Stimulated activated naive CD8-positive, alpha-beta T cell treated with anti-CD3 and anti-CD28 coated beads, Interleukin-15, Interleukin-2, amounts not matched to agents 100 ng/mL and 50 ng/mL, for 24 hours (primary cell): ENCODE results near the gene PDIA4.
"Not testable (repeated sequence)": the region's sequence is repeated elsewhere in the genome, so short reads cannot be mapped to it uniquely, and the experiment has no call there.

Source experiments
- H3K27ac Mint-ChIP-seq: one replicate; pipeline ENCODE4 v1.8.0; 2021; ENCODE audit warnings: mild to moderate bottlenecking, mixed read lengths
- H3K27me3 Mint-ChIP-seq: one replicate; pipeline ENCODE4 v1.8.0; 2021; ENCODE audit warnings: mixed read lengths
- H3K36me3 Mint-ChIP-seq: one replicate; pipeline ENCODE4 v1.8.0; 2021; ENCODE audit warnings: low read depth, mixed read lengths
- H3K4me1 Mint-ChIP-seq: one replicate; pipeline ENCODE4 v1.8.0; 2021; ENCODE audit warnings: low read depth, mixed read lengths
- H3K4me3 Mint-ChIP-seq: one replicate; pipeline ENCODE4 v1.8.0; 2021; ENCODE audit warnings: mild to moderate bottlenecking, mixed read lengths
- H3K9me3 Mint-ChIP-seq: one replicate; pipeline ENCODE4 v1.8.0; 2021; ENCODE audit warnings: mixed read lengths

The PDIA4 gene, protein sequence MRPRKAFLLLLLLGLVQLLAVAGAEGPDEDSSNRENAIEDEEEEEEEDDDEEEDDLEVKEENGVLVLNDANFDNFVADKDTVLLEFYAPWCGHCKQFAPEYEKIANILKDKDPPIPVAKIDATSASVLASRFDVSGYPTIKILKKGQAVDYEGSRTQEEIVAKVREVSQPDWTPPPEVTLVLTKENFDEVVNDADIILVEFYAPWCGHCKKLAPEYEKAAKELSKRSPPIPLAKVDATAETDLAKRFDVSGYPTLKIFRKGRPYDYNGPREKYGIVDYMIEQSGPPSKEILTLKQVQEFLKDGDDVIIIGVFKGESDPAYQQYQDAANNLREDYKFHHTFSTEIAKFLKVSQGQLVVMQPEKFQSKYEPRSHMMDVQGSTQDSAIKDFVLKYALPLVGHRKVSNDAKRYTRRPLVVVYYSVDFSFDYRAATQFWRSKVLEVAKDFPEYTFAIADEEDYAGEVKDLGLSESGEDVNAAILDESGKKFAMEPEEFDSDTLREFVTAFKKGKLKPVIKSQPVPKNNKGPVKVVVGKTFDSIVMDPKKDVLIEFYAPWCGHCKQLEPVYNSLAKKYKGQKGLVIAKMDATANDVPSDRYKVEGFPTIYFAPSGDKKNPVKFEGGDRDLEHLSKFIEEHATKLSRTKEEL

DNA sequence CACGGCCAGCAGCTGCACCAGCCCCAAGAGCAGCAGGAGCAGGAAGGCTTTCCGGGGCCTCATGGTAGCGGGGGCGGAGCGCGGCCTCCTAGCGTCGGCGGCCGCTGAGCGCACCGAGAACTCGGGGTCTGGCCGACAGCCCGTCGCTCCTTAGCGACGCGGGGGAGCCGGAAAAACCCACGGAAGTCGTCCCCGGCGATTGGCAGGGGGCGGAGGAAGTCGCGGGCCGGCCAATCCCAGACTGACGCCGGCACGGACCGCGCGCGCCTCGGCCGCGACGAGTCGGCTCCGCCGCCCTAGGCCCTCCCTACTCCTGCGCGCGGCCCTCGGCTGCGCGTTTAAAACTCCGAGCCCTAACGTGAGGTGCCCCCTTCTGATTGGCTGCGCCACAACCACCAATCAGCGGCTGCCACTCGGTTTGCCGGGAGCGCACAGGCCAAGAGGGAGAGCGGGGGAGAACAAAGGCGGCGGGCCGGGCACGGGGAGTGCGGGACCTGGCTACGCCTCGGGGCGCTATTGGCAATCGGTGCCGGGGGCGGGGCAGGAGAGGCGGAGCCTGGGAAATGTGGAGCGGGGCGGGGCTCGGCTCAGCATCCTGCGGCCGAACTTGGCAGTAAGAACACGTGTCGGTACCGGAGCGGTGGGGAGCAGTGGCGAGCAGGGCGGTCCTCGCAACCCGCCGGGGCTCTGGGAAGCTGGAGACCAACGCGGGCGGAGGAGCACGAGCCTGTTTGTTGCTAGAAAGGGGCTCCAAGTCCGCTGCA is at the start of gene PDIA4:
Gene PDIA4, minus strand, starts transcription at position 160 of the 764 bp plus-strand sequence. Its CDS starts 97 bp downstream, at position 63.
- Mint-ChIP-seq H3K36me3 (peaks cover 25% of the 10 kb centered on the region), H3K4me3 (peak within 1 kb of the TSS; percentile 91), H3K27me3 (no peaks in the 10 kb centered on the region), H3K9me3 (no peaks in the 10 kb centered on the region), H3K27ac (peak within 1 kb of the TSS; percentile 93), H3K4me1 (peaks cover 42% of the 10 kb centered on the region)

DNA sequence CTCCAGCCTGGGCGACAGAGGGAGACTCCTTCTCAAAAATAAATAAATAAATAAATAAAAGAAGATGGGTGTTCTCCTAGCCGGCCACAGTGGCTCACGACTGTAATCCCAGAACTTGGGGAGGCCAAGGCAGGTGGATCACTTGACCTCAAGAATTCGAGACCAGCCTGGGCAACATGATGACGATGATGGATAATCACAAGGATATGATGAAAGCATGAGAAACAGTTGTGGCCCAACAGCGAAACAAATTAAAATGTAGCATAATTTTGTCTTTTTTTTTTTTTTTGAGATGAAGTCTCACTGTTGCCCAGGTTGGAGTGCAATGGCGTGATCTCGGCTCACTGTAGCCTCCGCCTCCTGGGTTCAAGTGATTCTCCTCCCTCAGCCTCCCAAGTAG is 49.3 kb upstream of the PDIA4 start:
- peaks cover 9% of the 10 kb centered on the region for H3K4me1 Mint-ChIP-seq
- H3K27ac Mint-ChIP-seq, result no peak overlapping the region
- H3K27me3 Mint-ChIP-seq, result no peaks in the 10 kb centered on the region
- no peaks in the 10 kb centered on the region for H3K9me3 Mint-ChIP-seq
- no peak overlapping the region for H3K4me3 Mint-ChIP-seq
- H3K36me3 Mint-ChIP-seq, result peaks cover 42% of the 10 kb centered on the region

DNA sequence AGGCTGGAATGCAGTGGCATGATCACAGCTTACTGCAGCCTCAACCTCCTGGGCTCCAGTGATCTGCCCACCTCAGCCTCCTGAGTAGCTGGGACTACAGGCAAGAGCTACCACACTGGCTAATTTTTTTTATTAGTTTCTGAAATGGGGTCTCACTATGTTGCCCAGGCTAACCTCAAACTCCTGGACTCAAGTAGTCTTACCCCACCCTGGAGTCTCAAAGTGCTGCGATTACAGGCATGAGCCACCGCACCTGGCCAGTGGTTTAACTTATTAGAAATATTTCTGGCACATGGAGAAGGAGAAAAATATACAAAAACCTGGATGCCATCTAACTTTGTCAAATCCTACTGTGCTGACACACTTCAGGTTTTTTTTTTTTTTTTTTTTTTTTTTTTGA is 47.0 kb upstream of the PDIA4 start:
- Mint-ChIP-seq H3K4me1 (peaks cover 3% of the 10 kb centered on the region), H3K36me3 (peaks cover 46% of the 10 kb centered on the region), H3K27ac (no peak overlapping the region), H3K9me3 (no peaks in the 10 kb centered on the region), H3K27me3 (no peaks in the 10 kb centered on the region), H3K4me3 (no peak overlapping the region)

DNA sequence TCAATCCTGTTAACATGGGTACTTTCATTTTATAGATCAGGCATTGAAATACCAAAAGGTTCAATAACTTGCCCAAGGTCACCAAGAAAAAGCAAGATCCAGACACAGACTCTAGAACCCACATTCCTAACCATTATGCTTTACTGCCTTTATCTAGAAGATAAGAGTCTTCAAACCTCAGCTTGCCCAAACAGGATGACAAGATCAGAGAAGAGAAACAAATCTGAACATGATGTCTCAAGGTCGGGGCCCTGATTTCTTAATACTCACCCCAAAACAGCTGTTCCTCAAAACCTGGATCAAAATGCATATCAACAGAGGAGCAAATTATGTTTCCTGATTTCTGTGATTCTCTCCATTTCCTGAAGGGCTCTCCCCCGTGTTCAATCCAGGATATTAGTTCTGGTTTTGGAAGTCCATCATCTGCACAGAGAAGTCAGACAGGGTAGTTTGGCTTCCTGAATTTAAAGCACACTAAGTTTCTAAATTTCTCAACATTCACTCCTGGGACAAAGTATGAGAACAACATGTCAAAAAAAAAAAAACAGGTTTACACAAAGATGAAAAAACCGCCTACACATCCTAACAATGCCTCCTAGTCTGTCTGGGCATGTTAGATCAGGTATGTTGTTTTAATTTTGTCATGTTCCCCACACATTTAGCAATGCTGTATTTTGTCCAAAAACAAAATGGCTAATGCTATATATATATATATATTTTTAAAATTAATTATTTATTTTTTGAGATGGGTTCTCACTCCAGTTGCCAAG is 46.0 kb upstream of the PDIA4 start:
- Mint-ChIP-seq H3K27ac (no peak overlapping the region), H3K4me1 (peaks cover 3% of the 10 kb centered on the region), H3K27me3 (no peaks in the 10 kb centered on the region), H3K36me3 (peaks cover 45% of the 10 kb centered on the region), H3K9me3 (no peaks in the 10 kb centered on the region), H3K4me3 (no peak overlapping the region)

DNA sequence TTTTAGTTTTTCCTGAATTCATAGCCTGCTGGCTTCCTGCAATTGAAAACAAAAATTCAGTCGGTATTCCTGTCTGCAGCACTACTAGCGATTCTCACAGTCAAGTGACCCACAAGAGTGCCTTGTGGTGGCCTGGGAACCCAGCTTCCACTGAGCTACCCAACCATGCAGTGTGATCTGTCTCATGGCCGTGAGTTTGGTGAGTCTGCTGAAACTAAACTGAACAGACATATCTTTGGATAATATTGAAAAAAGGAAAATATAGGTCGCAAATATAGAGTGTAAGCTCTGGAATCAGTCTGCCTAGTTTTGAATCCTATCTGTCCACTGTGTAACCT is 44.1 kb upstream of the PDIA4 start:
- Mint-ChIP-seq H3K4me3 (peak overlapping the region; percentile 60), H3K36me3 (peaks cover 46% of the 10 kb centered on the region), H3K4me1 (peaks cover 3% of the 10 kb centered on the region), H3K9me3 (no peaks in the 10 kb centered on the region), H3K27ac (peak overlapping the region; percentile 45), H3K27me3 (no peaks in the 10 kb centered on the region)

DNA sequence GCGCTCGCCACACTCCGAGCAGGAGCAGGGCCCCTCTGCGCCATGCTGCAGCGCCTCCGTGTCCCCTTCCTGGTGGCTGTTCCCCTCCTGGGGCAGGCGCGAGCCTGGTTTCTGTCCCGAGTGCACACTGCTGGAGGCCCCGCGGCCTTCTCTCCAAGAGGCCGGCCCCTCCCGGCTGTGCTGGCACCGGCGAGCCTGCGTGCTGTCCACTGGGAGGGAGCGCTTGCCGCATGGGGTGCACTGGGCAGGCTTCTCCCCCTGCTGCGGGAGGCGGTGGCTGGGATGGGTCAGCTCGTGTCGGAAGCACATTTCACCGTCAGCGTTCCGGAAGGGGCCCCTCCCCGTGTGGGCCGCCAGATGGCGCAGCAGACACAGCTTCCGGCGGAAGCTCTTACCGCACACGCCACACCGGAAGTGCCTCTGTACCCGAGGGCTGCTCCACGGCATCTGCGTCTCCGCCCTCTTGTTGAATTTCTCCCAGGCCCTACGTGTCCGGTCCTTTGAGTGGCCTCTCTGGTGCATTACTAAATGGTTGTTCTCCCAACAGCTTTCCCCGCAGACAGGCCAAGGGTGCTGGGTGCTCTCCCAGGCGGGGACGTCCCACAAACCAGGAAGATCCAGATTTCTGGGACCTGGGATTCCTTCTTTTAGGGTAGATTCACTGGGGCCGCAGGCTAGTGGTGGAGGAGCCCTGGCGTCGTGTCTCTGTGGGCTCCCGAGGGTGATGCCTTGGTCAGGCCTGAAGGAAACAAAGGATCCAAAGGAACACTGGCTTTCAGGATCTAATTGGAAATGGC is 43.5 kb upstream of the PDIA4 start:
- Mint-ChIP-seq H3K27ac (no peak overlapping the region), H3K36me3 (peaks cover 42% of the 10 kb centered on the region), H3K27me3 (no peaks in the 10 kb centered on the region), H3K4me3 (peak overlapping the region; percentile 60), H3K4me1 (peaks cover 3% of the 10 kb centered on the region), H3K9me3 (no peaks in the 10 kb centered on the region)

DNA sequence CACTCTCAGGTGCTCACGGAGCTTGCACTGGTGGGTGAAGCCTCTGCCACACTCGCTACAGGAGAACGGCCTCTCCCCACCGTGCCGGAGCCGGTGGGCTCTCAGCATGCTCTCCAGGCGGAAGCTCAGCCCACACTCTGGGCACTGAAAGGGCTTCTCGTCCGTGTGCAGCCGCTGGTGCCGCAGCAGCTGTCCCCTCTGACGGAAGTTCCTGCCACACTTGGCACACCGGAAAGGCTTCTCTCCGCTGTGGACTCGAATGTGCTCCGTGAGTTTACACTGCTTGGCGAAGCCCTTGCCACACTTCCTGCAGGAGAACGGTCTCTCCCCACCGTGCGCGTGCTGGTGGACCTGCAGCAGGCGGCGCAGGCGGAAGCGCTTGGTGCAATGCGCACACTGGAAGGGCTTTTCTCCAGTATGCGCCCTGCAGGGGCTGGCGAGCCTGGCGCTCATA is 42.9 kb upstream of the PDIA4 start:
- Mint-ChIP-seq H3K4me1 (no peaks in the 10 kb centered on the region), H3K9me3 (no peaks in the 10 kb centered on the region), H3K36me3 (peaks cover 38% of the 10 kb centered on the region), H3K27ac (no peak overlapping the region), H3K4me3 (peak overlapping the region; percentile 49), H3K27me3 (no peaks in the 10 kb centered on the region)

DNA sequence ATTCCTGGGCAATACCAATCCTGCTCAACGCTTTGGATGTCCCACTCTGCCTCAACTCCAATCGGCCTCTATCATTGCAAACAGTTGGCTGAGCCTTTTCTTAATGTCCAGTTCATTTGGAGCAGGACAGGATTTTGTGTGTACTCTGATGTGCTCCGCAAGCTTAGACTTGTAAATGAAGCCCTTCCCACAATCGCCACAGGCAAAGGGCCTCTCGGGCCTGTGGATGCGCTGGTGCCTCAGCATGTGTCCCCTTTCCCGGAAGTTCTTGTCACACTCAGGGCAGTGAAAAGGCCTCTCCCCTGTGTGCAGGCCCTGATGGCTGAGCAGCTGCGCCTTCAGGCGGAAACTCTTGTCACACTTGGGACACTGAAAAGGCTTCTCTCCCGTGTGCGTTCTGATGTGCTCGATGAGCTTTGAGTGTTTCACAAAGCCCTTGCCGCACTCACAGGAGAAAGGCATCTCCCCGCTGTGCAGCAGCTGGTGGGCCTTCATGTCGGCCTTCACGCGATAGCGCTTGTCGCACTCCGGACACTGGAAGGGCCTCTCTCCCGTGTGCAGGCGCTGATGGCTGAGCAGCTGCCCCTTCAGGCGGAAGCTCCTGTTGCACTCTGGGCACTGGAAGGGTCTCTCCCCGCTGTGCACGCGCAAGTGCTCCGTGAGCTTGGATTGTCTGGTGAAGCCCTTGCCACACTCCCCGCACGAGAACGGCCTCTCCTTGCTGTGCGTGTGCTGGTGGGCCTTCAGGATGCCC is 42.2 kb upstream of the PDIA4 start:
- H3K27me3 Mint-ChIP-seq, result no peaks in the 10 kb centered on the region
- H3K36me3 Mint-ChIP-seq, result peaks cover 38% of the 10 kb centered on the region
- no peak overlapping the region for H3K27ac Mint-ChIP-seq
- H3K4me3 Mint-ChIP-seq, result peak overlapping the region; percentile 49
- H3K4me1 Mint-ChIP-seq, result no peaks in the 10 kb centered on the region
- H3K9me3 Mint-ChIP-seq, result no peaks in the 10 kb centered on the region

DNA sequence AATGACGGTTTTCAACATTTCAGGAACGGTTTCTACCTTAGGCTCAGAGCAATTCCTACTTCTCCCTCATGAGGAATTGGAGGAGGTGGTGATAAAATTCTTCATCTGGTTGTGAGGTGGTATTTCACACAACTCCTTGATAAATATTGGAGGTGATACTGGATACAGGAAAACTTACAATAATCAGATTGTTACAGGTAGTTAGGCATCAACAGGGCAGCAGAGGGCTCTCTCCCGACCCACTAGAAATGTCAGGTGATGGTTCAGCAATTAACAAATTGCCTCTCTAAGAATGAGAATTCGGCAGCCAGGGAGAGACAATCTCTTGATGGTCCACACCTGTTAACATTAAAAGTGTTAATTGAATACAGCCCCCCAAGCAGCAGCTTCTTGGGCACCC is 39.6 kb upstream of the PDIA4 start:
- Mint-ChIP-seq H3K4me3 (no peak overlapping the region), H3K4me1 (peaks cover 4% of the 10 kb centered on the region)

DNA sequence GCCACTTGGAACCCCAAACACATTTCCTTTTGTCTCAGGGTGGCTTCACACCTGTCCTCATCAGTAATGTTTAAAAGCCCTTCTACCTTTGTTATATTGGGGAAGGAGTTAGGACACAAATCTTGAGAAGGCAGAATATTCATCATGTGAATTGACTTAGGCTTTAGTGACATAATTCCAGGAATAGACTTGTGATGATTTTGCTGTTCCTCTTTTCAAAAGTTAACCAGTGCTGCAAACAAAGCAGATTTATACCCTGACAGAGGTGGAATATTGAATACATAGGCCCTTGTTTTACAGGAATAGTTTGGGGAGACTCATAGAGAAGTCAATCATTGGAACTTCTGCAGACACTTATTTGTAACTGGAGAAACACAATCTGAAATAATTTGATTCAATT is 35.2 kb upstream of the PDIA4 start:
- H3K27me3 Mint-ChIP-seq, result no peaks in the 10 kb centered on the region
- peak overlapping the region; percentile 19 for H3K4me3 Mint-ChIP-seq
- H3K9me3 Mint-ChIP-seq, result no peaks in the 10 kb centered on the region
- H3K36me3 Mint-ChIP-seq, result peaks cover 6% of the 10 kb centered on the region
- H3K27ac Mint-ChIP-seq, result no peak overlapping the region
- peaks cover 4% of the 10 kb centered on the region for H3K4me1 Mint-ChIP-seq

More for the DNA sequence above, 39.6 kb upstream of the PDIA4 start:
- Mint-ChIP-seq H3K27ac (no peak overlapping the region), H3K27me3 (no peaks in the 10 kb centered on the region), H3K36me3 (peaks cover 27% of the 10 kb centered on the region), H3K9me3 (no peaks in the 10 kb centered on the region)

DNA sequence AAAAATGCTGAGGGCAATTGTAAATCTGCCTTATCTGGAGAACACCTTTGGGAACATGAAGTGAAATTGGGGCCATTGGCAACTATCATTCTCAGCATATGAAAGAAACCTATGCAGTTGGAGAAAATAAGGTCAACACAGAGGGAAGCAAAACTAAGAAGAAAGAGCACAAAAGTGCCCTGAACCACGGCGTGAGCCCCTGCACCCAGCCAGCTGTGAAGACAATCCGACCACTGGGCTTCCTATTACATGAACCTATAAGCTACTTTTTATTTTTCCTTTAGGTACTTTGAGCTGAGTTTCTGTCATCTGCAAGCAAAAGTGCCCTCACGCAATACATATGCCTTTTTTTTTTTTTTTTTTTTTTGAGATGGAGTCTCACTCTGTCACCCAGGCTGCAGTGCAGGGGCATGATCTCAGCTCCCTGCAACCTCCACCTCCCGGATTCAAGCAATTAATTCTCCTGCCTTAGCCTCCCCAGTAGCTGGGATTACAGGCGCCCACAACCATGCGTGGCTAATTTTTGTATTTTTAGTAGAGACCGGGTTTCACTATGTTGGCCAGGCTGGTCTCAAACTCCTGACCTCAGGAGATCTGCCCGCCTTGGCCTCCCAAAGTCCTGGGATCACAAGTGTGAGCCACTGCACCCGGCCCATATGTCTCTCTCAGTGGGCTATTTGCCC is 34.1 kb upstream of the PDIA4 start:
- not testable (repeated sequence) for H3K36me3 Mint-ChIP-seq, H3K4me3 Mint-ChIP-seq, H3K9me3 Mint-ChIP-seq, H3K27ac Mint-ChIP-seq, H3K27me3 Mint-ChIP-seq, H3K4me1 Mint-ChIP-seq

DNA sequence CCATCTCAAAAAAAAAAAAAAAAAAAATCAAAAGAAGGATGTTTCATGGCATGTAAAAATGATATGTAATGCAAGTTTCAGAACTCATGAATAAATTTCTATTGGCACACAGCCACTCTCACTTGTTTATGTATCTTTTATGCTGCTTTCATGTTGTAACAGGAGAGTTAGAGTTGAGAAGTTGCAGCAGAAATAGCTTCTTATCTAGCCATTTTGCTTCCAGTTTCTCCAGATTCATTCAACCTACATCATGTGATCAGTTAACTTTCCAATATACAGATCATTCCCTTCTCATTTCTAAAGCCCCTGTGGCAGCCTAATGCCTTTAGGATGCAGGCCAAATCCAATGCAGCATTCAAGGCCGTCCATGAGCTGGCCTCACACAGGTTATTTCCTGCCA is 31.9 kb upstream of the PDIA4 start:
- Mint-ChIP-seq H3K27me3 (no peaks in the 10 kb centered on the region), H3K27ac (no peak overlapping the region), H3K9me3 (no peaks in the 10 kb centered on the region), H3K4me3 (no peak overlapping the region), H3K36me3 (no peaks in the 10 kb centered on the region), H3K4me1 (peaks cover 2% of the 10 kb centered on the region)

DNA sequence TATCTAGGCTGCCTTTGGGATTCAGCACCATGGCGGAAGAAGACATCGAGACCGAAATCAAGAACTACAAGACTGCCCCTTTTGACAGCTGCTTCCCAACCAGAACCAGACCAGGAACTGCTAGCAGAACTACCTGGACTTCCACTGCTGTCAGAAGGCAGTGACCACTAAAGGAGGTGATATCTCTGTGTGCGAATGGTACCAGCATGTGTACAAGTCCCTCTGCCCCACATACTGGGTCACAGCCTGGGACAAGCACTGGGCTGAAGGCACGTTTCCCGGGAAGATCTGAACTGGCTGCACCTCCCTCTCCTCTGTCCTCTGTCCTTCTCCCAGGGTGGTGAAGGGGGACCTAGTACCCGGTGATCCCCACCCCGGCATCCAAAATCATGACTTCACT is 25.6 kb upstream of the PDIA4 start:
- H3K4me1 Mint-ChIP-seq, result no peaks in the 10 kb centered on the region
- H3K4me3 Mint-ChIP-seq, result no peak overlapping the region
- no peaks in the 10 kb centered on the region for H3K36me3 Mint-ChIP-seq
- no peak overlapping the region for H3K27ac Mint-ChIP-seq
- no peaks in the 10 kb centered on the region for H3K27me3 Mint-ChIP-seq
- no peaks in the 10 kb centered on the region for H3K9me3 Mint-ChIP-seq
